Measurements from ENCODE around the gene SLC26A4.
"Not testable (repeated sequence)": the region's sequence is repeated elsewhere in the genome, so short reads cannot be mapped to it uniquely, and the experiment has no call there.

Gene SLC26A4

DNA sequence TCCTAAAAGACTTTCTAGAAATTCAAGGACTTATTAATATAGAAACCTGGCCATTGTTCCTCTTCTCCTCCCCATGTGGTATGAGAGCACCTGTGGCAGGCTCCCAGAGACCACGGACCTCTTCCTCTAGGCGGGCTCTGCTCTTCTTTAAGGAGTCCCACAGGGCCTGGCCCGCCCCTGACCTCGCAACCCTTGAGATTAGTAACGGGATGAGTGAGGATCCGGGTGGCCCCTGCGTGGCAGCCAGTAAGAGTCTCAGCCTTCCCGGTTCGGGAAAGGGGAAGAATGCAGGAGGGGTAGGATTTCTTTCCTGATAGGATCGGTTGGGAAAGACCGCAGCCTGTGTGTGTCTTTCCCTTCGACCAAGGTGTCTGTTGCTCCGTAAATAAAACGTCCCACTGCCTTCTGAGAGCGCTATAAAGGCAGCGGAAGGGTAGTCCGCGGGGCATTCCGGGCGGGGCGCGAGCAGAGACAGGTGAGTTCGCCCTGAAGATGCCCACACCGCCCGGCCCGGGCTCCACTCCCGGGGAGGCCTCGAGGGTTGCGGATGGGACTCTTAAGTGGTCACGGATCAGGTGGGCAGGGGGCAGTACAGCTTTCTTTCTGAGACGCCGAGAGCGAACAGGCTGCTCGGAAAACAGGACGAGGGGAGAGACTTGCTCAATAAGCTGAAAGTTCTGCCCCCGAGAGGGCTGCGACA is at the start of gene SLC26A4:
Gene SLC26A4 (plus strand): TSS at position 448 of the 700 bp plus-strand sequence. CDS start 814 bp downstream, outside the sequence.
- peak; percentile 1 to 37 for DNase-seq (ENCODE audit: low read depth in 2 of 2)

DNA sequence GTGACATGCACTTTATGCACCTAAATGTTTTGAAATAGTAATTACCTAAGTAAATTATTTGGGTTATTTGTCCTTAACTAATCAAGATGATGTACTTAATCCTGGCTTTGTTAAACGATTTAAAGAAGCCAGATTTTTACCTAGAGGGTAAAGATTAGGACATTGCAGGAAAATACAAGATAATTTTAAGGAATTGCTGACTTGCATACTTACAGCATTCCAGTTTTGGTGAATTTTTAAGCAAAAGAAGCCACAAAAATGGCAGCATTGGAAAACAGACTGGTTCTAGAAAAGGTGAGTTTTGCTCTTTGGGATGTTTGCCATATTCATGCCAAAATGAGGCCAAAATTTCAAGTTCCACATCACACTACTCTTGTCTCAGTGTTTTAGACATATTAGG is 47.2 kb upstream of the SLC26A4 start:
- no peak for DNase-seq (ENCODE audit: low read depth in 2 of 2)

DNA sequence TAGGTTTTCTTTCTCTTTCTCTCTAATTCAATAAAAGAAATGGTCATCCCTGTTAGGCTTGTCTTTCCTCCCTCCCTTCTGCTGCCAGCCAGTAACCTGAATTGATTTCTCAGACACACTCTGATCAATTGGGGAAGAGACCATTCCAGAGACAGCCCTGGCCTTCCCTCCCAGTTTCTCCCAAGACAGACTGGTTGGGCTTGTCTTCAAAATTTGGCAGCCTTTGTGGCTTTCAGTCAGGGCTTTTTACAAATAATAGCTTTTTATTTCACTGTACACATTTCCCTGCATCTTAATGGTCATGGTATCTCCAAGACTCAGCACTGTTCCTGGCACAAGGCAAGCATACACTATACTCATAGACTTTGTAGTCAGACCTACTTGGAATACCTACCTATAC is 46.7 kb upstream of the SLC26A4 start:
- DNase-seq (ENCODE audit: low read depth in 2 of 2): no peak

DNA sequence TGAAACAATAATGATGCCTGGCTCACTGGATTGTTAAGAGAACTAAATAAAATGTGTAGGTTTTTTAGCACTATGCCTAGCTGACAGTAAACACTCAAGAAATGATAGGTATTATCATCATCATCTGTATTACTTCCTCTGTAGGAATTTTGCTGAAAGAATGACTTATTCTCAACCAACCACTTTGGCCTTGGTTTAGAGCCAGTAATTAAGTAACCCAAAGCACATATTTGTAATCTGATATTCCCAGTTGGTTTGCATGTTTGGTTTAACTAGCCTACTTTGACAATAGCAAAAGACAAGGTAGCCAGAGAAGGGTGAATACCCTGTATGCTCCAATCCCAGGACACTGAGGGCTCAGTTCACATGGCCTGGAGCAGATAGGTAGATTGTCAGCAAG is 46.2 kb upstream of the SLC26A4 start:
- DNase-seq (ENCODE audit: low read depth in 2 of 2): no peak

DNA sequence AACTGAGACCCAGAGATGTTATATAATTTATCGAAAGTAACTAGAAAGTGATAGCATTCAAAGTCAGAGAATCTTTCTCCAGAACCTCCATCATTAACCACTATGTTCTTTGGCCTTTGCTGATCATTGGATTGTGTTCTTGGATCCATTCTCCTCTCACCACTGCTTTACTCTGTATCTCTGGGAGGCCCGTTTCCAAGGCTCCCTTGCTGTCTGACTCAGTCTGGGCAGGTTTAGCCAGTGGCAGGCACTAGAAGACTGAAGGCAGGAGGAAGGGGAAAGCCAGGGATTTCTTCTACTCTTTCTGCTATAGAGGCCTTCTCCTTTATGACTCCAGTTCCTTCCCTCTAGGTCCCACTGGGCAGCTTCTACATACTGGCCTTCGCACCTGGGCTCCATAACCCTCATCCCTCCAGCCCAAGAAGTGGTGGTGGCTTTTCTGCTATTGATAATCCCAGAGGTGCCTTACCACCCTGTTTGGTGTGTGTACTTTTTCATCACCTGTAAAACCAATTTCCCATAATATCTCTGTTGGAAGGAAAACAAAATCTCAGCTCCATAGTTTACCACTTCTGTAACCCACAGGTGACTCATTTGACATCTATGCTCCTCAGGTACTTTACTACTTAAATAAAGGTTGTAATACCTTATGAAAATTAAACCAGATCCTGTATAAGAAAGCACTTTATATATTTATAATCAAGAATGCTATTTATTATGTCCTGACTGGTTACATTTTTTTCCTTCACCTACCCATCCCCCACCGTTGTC is 44.5 kb upstream of the SLC26A4 start:
- DNase-seq (ENCODE audit: low read depth in 2 of 2): no peak

DNA sequence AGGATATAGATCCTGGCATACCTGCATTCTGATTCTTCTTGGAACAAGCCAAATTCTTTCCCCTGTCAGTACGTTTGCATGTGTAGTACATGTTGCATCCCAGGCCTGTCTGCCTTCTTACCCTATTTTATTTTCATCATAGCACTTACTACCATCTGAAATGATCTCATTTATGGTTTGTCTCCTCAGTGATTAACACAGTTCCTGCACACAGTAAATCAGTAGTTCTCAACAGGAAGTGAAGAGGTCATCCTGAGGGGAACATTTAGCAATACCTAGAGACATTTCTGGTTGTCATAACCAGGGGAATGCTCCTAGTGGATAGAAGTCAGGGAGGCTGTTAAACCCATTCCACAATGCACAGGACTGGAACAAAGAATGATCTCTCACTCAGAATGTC is 38.2 kb upstream of the SLC26A4 start:
- no peak for DNase-seq (ENCODE audit: low read depth in 2 of 2)

DNA sequence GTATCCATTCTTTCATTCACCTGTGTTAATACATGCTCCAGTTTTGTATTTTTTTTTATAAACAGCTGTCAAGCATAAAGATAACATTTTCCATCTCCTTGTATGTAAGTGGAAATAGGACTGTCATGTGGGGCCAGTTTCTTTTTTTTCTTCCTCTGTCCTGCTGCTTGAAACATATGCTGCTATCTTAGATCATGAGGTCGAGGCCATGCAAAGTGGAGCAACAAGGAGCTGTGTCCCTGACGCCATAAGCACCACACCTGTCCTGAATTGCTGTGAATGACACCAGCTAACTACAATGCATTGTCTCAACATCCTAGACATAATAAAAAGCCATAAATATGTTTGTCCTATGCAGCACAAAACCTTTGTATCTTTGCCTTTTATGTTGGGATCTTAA is 37.7 kb upstream of the SLC26A4 start:
- DNase-seq (ENCODE audit: low read depth in 2 of 2): no peak

DNA sequence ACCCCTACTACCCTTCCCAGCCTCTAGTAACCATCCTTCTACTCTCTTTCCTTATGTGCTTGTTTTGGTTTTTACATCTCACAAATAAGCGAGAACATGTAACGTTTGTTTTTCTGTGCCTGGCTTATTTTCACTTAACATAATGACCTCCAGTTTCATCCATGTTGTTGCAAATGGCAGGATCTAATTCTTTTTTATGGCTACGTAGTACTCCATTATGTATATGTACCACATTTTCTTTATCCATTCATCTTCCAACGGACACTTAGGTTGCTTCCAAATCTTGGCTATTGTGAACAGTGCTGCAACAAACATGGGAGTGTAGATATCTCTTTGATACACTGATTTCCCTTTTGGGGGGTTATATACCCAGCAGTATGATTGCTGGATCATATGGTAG is 33.6 kb upstream of the SLC26A4 start:
- DNase-seq (ENCODE audit: low read depth in 2 of 2): no peak

DNA sequence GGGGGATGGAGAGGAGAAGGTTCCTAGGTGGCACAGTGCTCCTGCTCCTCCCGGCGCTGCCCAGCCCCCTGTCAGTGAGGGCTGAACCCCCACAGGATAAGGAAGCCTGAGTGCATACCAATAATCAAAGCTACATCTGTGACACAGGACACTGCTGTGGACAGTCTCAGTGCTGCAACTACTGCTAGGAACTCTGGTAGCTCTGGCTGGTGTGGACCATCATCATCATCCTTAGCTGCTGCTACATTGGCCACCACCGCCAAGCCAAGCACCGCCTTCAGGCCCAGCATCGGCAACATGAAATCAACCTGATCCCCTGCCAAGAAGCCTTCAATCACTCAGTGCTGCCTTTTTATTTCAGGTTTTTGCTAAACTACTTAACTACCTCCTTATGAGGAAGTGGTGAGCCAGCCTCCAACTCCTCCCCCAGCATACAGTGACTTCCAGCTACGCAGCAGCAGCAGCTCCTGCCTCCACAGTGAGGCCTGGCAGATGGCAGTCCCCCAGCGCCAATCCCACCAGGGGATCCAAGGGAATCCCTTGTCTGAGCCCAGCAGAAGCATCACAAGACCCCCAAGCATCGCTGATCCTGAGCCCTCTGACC is 32.1 kb upstream of the SLC26A4 start:
- DNase-seq (ENCODE audit: low read depth in 2 of 2): no peak

DNA sequence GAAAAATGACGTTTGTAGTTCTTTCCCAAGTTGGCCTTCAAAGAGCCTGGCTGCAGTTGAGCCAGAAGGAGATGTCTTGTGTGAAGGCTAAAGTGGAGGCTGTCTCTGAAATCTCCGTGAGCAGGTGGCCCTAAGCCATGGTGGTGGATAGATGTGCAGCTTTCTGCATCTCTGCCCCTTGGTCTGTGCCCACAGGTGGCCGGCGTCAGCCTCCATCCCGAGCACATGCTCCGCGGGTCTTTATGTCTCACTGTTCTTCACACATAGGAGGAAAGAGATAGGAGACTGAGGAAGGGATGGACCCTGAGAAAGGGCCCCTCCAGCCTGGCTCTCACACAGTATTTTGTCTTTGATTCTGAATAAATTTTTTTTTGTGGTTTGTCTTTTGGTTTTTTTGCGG is 30.3 kb upstream of the SLC26A4 start:
- DNase-seq (ENCODE audit: low read depth in 2 of 2): no peak

DNA sequence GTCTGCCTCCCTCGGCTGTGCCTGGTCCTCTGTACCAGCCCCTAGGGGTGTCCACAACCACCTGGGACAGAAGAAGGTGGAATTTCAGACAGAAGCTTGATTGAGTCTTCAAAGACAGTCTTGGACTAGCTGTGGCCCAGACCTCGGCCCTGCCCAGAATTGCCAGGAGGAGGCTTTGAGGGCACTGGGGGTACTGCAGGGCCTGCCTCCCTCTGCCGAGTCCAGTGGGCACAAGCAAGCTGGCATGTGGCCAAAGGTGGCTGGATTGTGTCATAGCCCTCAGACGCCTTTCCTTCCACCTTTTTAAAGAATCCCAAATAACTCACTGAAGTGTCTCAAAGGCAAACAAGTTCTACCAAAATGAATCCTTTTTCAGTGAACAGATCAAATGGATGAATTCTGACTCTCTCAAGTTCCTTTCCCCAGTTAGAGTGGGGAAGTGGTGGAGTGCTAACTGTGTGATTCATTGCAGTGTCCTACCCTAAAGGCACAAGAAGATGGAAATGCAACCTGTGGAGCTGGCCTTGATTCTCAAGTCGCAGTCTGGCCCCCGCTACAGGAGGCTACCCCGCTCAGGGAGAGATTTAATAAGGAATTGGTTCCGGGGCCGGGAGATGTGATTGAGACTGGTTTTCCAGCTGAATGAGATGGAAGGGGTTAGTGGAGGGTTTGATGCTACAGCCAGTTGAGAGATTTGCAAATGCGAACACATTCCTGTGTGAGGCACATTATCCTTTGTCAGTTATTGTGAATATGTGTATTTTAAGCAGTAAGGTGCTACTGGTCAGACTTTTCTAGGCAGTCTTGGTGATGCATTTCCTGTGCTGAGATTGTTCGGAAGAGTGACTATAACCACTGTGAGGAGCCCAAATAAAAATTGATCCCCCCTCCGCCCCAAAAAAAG is 28.8 kb upstream of the SLC26A4 start:
- no peak for DNase-seq (ENCODE audit: low read depth in 2 of 2)

DNA sequence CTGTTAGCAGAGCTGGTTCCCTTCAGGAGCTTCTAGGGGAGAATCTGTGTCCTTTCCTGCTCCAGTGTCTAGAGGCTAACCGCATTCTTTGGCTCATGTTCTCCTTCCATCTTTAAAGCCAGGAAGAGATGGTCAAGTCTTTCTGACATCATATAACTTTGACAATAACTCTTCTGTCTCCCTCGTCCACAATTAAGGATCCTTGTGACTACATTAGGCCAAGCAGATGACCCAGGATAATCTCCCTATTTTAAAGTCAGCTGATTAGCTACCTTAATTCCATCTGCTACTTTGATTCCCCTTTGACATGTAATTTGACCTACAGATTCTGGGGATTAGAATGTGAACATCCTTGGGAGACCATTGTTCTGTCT is 28.1 kb upstream of the SLC26A4 start:
- DNase-seq (ENCODE audit: low read depth in 2 of 2): no peak

DNA sequence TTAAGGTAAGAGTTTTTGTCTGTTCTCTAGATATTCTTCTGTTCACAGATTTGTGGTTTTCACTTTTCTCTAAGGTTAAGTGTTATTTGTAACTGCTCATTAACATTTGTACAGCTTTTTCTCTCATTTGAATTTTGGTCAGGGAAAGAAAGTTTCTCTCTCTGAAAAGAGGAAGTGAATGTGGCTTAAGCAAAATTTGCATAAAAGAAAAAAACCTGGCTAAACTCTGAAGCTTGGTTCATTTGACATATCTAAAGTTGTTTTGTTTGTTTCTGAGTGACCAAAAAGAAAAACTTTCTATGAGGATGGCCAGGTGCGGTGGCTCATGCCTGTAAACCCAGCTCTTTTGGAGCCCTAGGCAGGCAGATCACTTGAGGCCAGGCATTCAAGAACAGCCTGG is 22.0 kb upstream of the SLC26A4 start:
- DNase-seq (ENCODE audit: low read depth in 2 of 2): no peak

DNA sequence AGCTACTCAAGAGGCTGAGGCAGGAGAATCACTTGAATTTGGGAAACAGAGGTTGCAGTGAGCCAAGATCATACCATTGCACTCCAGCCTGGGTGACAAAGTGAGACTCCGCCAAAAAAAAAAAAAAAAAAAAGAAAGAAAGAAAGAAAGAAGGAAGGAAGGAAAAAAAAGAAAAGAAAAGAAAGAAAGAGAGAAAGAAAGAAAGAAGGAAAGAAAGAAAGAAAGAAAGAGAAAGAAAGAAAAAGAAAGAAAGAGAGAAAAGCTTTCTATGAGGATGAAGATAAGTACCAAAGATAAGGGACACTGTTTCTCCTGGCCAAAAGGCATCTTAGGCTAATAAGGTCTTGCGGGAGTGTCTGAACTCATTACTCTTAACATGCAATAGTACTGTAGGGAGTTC is 21.6 kb upstream of the SLC26A4 start:
- DNase-seq (ENCODE audit: low read depth in 2 of 2): not testable (repeated sequence)

DNA sequence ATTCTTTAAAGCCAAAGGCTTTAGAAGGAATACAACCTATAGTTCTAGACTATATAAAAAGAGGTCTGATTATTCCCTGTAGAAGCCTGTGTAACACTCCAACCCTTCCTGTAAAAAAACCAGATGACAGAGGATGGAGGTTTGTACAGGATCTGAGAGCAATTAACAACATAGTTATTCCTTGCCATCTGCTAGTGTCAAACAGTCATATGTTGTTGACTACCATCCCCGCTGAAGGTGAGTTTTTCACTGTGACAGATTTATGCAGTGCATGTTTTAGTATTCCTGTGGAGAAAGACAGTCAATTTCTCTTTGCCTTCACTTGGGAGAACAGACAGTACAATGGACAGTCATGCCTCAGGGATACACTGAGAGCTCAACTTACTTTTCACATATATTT is 19.0 kb upstream of the SLC26A4 start:
- DNase-seq (ENCODE audit: low read depth in 2 of 2): no peak

DNA sequence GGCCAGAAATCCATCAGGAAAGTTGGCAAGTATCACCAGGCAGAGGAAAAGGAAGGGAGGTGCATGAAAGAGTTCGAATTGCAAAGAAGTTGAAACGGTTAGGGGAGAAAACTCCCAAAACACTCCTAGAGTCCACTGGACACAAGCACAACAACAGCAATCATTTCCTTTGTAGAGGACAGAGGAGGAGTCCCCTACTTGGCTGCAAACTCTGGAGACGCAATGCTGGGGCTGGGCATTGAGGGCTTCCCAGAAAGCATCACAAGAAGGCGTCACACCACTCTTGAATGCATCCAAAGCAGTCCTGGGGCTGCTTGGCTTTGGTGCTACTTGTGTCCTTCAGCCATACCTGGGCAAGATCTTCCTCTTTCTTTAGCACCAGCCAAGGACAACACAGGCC is 18.1 kb upstream of the SLC26A4 start:
- DNase-seq (ENCODE audit: low read depth in 2 of 2): no peak

DNA sequence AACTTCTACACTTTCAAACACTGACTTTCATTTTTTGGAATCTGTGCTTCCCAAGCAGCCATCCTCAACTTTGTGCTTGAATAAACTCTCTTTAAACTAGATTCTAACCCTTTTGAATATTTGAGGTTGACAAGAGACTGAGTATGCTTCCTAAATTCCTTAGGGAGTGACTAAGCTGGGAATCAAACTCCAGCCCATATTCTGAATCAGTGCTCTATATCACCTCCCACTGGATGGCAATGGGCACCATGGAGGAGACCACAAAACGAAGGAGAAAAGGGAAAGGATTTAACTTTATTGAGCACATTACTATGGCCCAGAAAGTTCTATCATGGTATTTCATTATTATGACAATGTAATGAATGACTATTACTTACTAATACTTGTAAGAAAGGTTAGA is 17.2 kb upstream of the SLC26A4 start:
- no peak for DNase-seq (ENCODE audit: low read depth in 2 of 2)

DNA sequence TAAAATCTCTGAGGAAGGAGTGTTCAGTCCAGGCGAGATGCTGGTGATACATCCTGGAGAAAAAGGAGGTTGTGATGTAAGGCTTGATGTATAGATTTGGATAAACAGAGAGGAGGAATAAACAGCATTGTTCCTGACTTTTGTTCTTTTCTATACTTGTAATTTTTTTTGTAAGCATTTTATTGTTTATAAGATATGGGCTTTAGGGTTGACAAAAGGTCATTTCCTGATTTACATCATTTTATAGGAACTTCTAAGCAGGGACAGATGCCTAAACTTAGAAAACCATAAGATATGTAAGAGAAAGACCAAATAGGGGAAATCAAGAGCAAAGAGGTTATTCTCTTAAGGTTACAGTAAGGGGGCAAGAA is 16.7 kb upstream of the SLC26A4 start:
- no peak for DNase-seq (ENCODE audit: low read depth in 2 of 2)

DNA sequence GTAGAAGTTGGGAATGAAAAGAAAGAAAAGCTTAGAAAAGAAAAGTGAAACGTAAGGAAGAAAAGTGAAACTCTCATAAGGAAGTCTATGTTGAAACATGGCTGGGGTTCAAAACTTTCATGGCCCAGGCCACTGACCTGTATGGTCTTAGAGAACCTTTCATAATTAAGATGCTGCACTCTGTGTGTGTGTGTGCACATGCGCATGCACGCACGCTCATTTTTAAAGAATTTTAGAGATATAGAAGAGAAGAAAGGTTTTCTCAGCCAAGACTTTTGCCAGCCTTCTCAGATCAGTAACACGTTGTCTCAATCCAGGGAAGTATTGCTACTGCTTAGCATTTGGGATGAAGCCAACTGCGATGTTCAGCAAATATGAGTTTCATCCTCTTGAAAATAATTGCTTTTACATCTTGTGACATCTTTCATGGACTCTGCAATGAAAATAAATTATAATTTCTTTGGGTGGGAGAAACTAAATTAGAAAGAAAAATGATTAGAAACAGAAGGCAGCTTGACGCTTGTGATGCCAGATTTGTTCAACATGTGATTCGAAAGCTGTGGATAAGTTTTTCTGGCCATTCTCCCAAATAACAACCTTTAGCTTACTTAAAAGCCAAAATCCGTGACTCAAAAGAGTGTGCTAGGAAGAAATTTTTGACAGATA is 16.2 kb upstream of the SLC26A4 start:
- no peak for DNase-seq (ENCODE audit: low read depth in 2 of 2)

DNA sequence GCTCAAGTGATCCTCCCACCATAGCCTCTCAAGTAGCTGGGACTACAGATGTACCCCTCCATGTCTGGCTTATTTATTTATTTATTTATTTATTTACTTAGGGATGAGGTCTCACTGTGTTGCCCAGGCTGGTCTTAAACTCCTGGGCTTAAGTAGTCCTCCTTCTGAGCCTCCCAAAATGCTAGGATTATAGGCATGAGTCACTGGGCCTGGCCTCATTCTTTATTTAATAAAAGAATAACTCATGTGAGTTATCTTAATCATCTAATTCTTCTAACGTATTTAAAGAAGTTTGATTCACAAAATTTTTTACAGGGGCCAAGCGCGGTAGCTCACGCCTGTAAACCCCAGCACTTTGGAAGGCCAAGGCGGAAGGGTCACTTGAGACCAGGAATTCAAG is 8.0 kb upstream of the SLC26A4 start:
- no peak for DNase-seq (ENCODE audit: low read depth in 2 of 2)

DNA sequence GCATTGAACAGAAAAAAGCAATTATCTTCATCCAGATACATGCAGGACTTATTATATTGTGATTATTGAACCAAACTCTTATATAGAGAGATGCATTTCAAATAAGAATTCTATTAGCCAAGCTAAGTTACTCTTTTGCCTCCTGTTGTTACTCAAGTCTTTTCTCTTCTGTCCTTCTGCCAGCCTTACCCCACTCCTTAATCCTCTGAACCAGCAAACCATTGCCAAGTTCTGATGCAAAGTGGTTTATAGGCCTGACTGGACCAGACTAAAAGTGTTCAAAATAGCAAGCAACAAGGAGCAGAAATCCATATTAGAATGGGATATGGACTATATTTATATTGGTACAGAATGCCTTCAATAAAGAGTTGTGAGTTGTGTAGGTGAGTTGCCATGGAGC is 2.2 kb upstream of the SLC26A4 start:
- DNase-seq (ENCODE audit: low read depth in 2 of 2): no peak

DNA sequence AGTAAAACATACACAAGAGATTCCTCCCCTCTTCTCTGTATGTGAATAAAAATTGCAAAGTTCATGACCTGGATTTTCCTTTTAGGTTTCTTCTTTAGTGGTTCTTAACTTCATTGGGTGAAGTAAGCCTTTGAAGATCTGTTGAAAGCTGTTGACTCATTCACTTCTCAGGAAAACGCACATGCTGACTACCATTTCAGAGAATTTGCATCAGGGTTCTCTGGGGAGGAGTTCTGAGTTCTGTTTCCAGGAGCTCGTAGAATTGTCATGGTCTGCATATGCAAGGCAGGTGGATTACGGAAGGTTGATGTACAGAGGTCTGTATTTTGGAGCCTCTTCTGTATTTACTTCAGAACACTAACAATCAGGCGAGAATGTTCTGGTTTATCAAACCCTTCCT is 962 bp upstream of the SLC26A4 start:
- DNase-seq (ENCODE audit: low read depth in 2 of 2): peak; percentile 15 to 45

Data from stimulated activated CD4-positive, alpha-beta T cell treated with anti-CD3 and anti-CD28 coated beads, Interleukin-12 subunit alpha, Interleukin-12 subunit beta, amount 100 ng/mL, for 24 hours (primary cell).